Fibroblast of lung (primary cell): ENCODE data around the gene PLOD3.

Source experiments
- EZH2 ChIP-seq: IDR thresholded peaks from 2 replicates; pipeline ENCODE4 v1.5.1; 2012; ENCODE audit warnings: low read length, control low read depth, mild to moderate bottlenecking; ENCODE audit errors: missing control alignments
- TF ChIP-seq, protein P1 (sequence below), 2 donors: IDR thresholded peaks in 1 of 2; conservative IDR thresholded peaks in 1 of 2; 1 replicate in 1 of 2; 2 replicates in 1 of 2; pipeline ENCODE4 v1.5.1; 2011 to 2012; ENCODE audit warnings: low read length in 2 of 2, control low read depth in 1 of 2, inconsistent platforms in 1 of 2, low read depth in 1 of 2, mild to moderate bottlenecking in 1 of 2

GRCh38 chr7:101225650-101226049, 8.3 kb upstream of the PLOD3 start:
- TF ChIP-seq, protein P1, sequence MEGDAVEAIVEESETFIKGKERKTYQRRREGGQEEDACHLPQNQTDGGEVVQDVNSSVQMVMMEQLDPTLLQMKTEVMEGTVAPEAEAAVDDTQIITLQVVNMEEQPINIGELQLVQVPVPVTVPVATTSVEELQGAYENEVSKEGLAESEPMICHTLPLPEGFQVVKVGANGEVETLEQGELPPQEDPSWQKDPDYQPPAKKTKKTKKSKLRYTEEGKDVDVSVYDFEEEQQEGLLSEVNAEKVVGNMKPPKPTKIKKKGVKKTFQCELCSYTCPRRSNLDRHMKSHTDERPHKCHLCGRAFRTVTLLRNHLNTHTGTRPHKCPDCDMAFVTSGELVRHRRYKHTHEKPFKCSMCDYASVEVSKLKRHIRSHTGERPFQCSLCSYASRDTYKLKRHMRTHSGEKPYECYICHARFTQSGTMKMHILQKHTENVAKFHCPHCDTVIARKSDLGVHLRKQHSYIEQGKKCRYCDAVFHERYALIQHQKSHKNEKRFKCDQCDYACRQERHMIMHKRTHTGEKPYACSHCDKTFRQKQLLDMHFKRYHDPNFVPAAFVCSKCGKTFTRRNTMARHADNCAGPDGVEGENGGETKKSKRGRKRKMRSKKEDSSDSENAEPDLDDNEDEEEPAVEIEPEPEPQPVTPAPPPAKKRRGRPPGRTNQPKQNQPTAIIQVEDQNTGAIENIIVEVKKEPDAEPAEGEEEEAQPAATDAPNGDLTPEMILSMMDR (conservative IDR thresholded peaks at IDR 0.05 in 1 of 2, IDR thresholded peaks at IDR 0.05 in 1 of 2; ENCODE audit: low read depth in 1 of 2, low read length in 2 of 2): no peak
- no peak for TF ChIP-seq EZH2
